ENCODE results near the gene ZBTB16. TPM values are rescaled to one million over a fixed set of nuclear protein-coding genes. Genes with fewer than 3 reads are reported as not detected.

ZBTB16 gene
- total RNA-seq, 1 experiment from 2014 or later = 0.44 TPM

GRCh38 chr11:114259124-114259526, 199.6 kb downstream of the ZBTB16 start:
- H3K36me3 ChIP-seq (ENCODE audit: low read depth) = no peaks in the 10 kb centered on the region
- POLR2A ChIA-PET (ENCODE audit: unreplicated experiment) = no interaction called here
- no peaks in the 10 kb centered on the region for H3K4me1 ChIP-seq (replicated peaks; ENCODE audit: insufficient read depth)
- no peaks in the 10 kb centered on the region for H3K9me2 ChIP-seq (ENCODE audit: insufficient read depth)
- no peak overlapping the region for H2AFZ ChIP-seq
- H3K27me3 ChIP-seq (ENCODE audit: insufficient read depth, low read depth) = peaks cover 97% of the 10 kb centered on the region
- intact Hi-C loops (cut with micrococcal nuclease; ENCODE audit: unreplicated experiment) = no loop called here
- TF ChIP-seq EZH2 (IDR thresholded peaks at IDR 0.05; ENCODE audit: low read depth) (no peak), CTCF (conservative IDR thresholded peaks at IDR 0.05) (no peak)
- no peaks in the 10 kb centered on the region for H3F3A ChIP-seq (ENCODE audit: insufficient read depth, low read depth)
- H3K27ac ChIP-seq = no peak overlapping the region
- no peak overlapping the region for H3K4me3 ChIP-seq
- CTCF ChIA-PET = no interaction called here
- no peak for DNase-seq
- H4K20me1 ChIP-seq (ENCODE audit: insufficient read depth) = peaks cover 1% of the 10 kb centered on the region; the same call in 1 of the 2 replicates
- no TSS peak for BruUV-seq (replicated peaks)
- H3K79me2 ChIP-seq (ENCODE audit: low read depth) = no peaks in the 10 kb centered on the region
- no peaks in the 10 kb centered on the region for H3K9me3 ChIP-seq (ENCODE audit: insufficient read depth, low read depth)
- H3K4me2 ChIP-seq = no peak overlapping the region

DNA sequence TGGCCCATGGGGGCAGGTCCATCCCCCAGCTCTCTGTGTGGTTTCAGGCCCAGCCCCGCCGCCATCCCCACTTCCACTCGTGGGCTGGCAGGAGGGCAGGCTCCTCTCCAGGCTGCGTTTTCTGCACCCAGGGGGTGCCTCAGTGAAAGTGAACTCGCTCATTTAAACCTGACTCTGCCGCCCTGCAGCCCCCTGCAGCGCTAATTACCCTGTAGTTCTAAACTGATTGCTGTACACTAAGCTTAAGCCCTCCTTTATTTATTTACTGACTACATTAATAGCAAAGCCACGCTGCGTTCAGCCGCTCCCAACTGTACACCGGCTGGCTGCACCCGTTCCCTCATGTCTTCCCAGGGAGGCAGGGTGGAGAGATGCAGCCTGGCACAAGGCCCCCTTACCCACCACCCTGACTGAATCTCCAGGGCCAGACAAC, 200.1 kb downstream of the ZBTB16 start:
- H3K79me2 ChIP-seq (ENCODE audit: low read depth) = no peaks in the 10 kb centered on the region

DNA sequence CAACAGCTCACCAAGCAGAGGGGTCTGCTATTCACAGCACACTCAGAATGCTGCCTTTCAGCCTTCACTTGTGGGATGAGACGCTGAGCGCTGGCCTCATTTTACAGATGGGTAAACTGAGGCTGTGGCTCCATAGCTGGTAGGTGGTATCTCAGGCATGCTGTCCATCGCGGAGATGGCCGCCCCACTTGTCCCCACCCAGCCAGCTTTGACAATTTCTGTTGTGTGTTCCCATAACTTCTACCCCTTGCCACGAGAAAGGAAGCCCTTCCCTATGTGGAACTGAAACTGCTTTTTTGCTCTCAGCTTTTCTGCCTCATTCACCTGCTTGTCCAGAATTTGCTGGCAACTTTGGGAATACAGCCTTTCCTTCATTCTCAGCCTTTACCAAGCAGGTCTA, 200.6 kb downstream of the ZBTB16 start:
- H3K27ac ChIP-seq = no peak overlapping the region
- no peak for TF ChIP-seq EZH2 (IDR thresholded peaks at IDR 0.05; ENCODE audit: low read depth)
- TF ChIP-seq CTCF (conservative IDR thresholded peaks at IDR 0.05) = no peak
- DNase-seq = no peak
- no peak overlapping the region for H2AFZ ChIP-seq
- H4K20me1 ChIP-seq (ENCODE audit: insufficient read depth) = peaks cover 5% of the 10 kb centered on the region; the same call in 1 of the 2 replicates
- no peaks in the 10 kb centered on the region for H3F3A ChIP-seq (ENCODE audit: insufficient read depth, low read depth)
- ChIA-PET CTCF (no interaction called here), POLR2A (ENCODE audit: unreplicated experiment) (no interaction called here)
- H3K4me1 ChIP-seq (replicated peaks; ENCODE audit: insufficient read depth) = no peaks in the 10 kb centered on the region
- H3K9me2 ChIP-seq (ENCODE audit: insufficient read depth) = no peaks in the 10 kb centered on the region
- H3K79me2 ChIP-seq (ENCODE audit: low read depth) = no peaks in the 10 kb centered on the region
- H3K4me2 ChIP-seq = no peak overlapping the region
- H3K36me3 ChIP-seq (ENCODE audit: low read depth) = no peaks in the 10 kb centered on the region
- intact Hi-C loops (cut with micrococcal nuclease; ENCODE audit: unreplicated experiment) = loop anchor here (2.0 to 10.0 kb wide), 2 partner anchors 453 to 725 kb away; no protein-coding TSS in a partner anchor
- H3K27me3 ChIP-seq (ENCODE audit: insufficient read depth, low read depth) = peaks cover 97% of the 10 kb centered on the region
- BruUV-seq (replicated peaks) = no TSS peak
- H3K9me3 ChIP-seq (ENCODE audit: insufficient read depth, low read depth) = no peaks in the 10 kb centered on the region
- H3K4me3 ChIP-seq = no peak overlapping the region

More for the DNA sequence above, 200.1 kb downstream of the ZBTB16 start:
- H3K9me2 ChIP-seq (ENCODE audit: insufficient read depth) = no peaks in the 10 kb centered on the region
- peaks cover 5% of the 10 kb centered on the region; the same call in 1 of the 2 replicates for H4K20me1 ChIP-seq (ENCODE audit: insufficient read depth)
- no peaks in the 10 kb centered on the region for H3K4me1 ChIP-seq (replicated peaks; ENCODE audit: insufficient read depth)
- no peak for DNase-seq
- H3K36me3 ChIP-seq (ENCODE audit: low read depth) = no peaks in the 10 kb centered on the region
- BruUV-seq (replicated peaks) = no TSS peak
- POLR2A ChIA-PET (ENCODE audit: unreplicated experiment) = no interaction called here
- H3F3A ChIP-seq (ENCODE audit: insufficient read depth, low read depth) = no peaks in the 10 kb centered on the region
- H3K9me3 ChIP-seq (ENCODE audit: insufficient read depth, low read depth) = no peaks in the 10 kb centered on the region
- TF ChIP-seq CTCF (conservative IDR thresholded peaks at IDR 0.05) (no peak), EZH2 (IDR thresholded peaks at IDR 0.05; ENCODE audit: low read depth) (no peak)
- CTCF ChIA-PET = no interaction called here
- H2AFZ ChIP-seq = no peak overlapping the region
- no peak overlapping the region for H3K4me3 ChIP-seq
- intact Hi-C loops (cut with micrococcal nuclease; ENCODE audit: unreplicated experiment) = no loop called here
- H3K27ac ChIP-seq = no peak overlapping the region
- H3K4me2 ChIP-seq = no peak overlapping the region
- H3K27me3 ChIP-seq (ENCODE audit: insufficient read depth, low read depth) = peaks cover 95% of the 10 kb centered on the region
